AG09319 (cell line): ENCODE measurements around the gene SMARCD3.

Experiments used
- DNase-seq: peaks from one replicate; pipeline ENCODE4 v3.0.0-alpha.2; 2010; ENCODE audit warnings: low read depth; ENCODE audit errors: extremely low read depth
- CTCF ChIP-seq: IDR thresholded peaks from 2 replicates; pipeline ENCODE4 v1.5.1; 2011; ENCODE audit warnings: low read depth, mild to moderate bottlenecking, inconsistent platforms, low read length, moderate library complexity

The SMARCD3 gene

DNA sequence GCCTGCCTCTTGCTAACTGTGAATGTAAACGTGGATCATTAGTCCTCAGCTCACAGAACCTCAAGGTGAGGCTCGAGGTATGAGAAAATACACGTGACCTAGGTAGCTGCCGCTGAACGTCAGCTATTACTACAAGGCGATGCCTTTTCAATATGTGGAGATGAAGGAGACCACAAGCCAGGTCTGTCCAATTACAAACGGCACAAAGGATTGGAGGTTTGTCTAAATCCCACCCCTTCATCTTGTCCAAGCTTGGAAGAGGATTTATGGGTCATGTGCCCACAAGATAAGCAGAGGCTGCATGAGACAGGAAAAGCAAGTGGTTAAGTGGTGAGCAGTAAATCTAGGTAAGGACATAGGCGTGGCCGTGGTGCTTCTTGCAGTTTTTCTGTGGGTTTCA is 41.6 kb downstream of the SMARCD3 start:
- no peak for TF ChIP-seq CTCF
- DNase-seq: no peak

DNA sequence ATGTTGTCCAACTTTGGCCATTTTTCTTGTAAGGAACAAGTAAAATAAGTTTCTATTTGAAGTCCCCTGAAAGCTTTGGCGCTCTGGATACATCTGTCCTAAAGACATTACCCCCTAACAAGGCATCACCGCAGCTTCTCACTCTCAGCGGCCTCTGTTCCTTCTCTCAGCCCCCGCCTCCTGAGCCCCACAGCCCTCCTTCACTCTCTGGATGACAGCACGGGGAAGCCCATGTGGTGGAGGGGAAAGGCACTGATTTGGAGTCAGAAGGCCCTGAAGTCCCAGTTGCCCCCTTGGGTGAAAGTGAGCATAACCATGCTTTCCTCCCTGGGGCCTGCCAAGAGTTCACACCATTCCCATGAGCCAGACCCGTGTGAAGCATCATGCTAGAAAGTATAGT is 42.8 kb downstream of the SMARCD3 start:
- no peak for DNase-seq
- TF ChIP-seq CTCF: no peak

DNA sequence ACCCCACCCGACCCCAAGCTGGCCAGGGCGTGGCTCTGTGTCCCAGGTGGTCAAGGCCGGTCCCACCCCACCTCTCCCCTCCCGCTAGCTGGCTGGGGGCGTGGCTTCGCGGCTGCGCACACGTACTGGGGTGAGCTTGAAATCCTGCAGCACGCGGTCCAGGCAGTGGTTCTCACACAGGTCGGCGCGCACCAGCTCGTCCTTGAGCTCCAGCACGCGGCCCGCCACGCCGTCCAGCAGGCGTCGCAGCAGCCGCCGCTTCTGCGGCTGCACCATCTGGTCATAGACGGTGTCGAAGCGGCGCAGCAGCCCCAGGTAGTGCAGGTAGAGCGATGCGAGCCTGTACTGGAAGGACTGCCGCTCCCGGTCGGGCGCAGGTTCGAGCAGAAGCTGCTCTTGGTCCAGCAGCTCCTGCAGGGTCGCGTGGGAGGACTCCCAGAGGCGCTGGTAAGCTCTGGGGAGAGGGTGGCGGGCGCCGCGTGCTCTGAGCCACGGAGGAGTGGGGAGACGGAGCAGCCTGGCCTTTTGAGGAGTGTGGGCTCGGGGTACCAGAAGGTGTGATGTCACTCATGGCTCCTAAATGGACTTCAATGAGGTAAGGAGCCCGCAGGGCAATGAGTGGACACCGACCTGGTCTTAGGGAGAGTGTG is 44.0 kb downstream of the SMARCD3 start:
- no peak for DNase-seq
- TF ChIP-seq CTCF: no peak; the same call in none of the 2 replicates

DNA sequence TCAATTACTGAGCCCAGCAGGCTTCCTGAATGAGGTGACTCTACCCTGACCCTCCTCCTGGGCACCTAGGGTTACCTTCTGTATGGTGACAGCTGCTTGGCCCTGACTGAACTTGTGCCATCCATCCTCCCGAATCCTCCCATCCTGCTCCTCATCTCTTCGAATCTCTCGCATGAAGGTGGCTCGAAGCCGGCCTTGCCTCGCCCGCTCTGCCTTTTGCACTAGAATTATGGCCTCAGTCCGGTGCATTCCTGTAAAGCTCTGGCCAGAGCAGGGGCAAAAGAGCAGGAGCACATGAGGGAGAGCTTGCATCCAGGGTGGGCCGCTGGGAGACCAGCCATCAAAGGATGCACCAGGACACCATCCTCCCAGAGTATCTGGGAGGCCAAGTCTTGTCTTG is 45.7 kb downstream of the SMARCD3 start:
- no peak for DNase-seq
- TF ChIP-seq CTCF: no peak

- DNase-seq: no peak
- TF ChIP-seq CTCF: no peak
Observed at GRCh38 chr7:151201751-151202150, 46.7 kb downstream of the SMARCD3 start.

DNA sequence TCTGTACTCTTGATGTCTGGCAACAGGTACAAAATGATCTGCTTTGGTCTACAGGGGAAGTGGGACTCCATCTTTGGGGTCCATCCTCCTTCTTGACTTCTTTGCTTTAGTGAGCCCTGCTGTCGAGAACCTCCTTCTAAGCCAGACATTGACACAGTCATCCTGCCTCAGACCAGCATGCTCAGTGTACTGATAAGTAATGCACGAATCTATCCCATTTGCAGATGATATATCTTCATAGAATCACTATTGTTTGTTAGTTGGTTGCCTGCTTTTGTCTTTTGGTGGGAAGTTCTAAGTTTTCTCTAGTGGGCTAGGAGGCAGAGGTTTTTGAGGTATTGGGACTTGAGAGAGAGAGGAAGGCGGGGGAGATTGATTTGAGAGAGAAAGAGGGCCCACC is 47.1 kb downstream of the SMARCD3 start:
- TF ChIP-seq CTCF: no peak

GRCh38 chr7:151198945-151199848 is 49.3 kb downstream of the SMARCD3 start:
- no peak for TF ChIP-seq CTCF
- no peak for DNase-seq

More for the DNA sequence above, 47.1 kb downstream of the SMARCD3 start:
- DNase-seq: no peak
